ENCODE results near the gene DCTN2.
"Not testable (repeated sequence)": the region's sequence is repeated elsewhere in the genome, so short reads cannot be mapped to it uniquely, and the experiment has no call there.

Gene DCTN2

GRCh38 chr12:57529831-57530230 lies 17.2 kb downstream of the DCTN2 start:
- DNase-seq (ENCODE audit: extremely low read depth in 1 of 2, low read depth in 1 of 2), result no peak

- DNase-seq (ENCODE audit: extremely low read depth in 1 of 2, low read depth in 1 of 2), result no peak
Measured at GRCh38 chr12:57528831-57529555, 18.0 kb downstream of the DCTN2 start.

GRCh38 chr12:57528176-57528575 lies 18.8 kb downstream of the DCTN2 start:
- no peak for DNase-seq (ENCODE audit: extremely low read depth in 1 of 2, low read depth in 1 of 2)

- DNase-seq (ENCODE audit: extremely low read depth in 1 of 2, low read depth in 1 of 2), result no peak
Measured at GRCh38 chr12:57527184-57527583, 19.8 kb downstream of the DCTN2 start.

GRCh38 chr12:57526477-57527126 lies 20.4 kb downstream of the DCTN2 start:
- DNase-seq (ENCODE audit: extremely low read depth in 1 of 2, low read depth in 1 of 2), result no peak

- DNase-seq (ENCODE audit: extremely low read depth in 1 of 2, low read depth in 1 of 2), result no peak
Measured at GRCh38 chr12:57525615-57526383, 21.2 kb downstream of the DCTN2 start.

- no peak for DNase-seq (ENCODE audit: extremely low read depth in 1 of 2, low read depth in 1 of 2)
Measured at GRCh38 chr12:57524814-57525614, 22.0 kb downstream of the DCTN2 start.

- no peak for DNase-seq (ENCODE audit: extremely low read depth in 1 of 2, low read depth in 1 of 2)
Measured at GRCh38 chr12:57523706-57524614, 23.0 kb downstream of the DCTN2 start.

- DNase-seq (ENCODE audit: extremely low read depth in 1 of 2, low read depth in 1 of 2), result no peak
Measured at GRCh38 chr12:57522887-57523705, 23.9 kb downstream of the DCTN2 start.

GRCh38 chr12:57522011-57522886 lies 24.7 kb downstream of the DCTN2 start, which contains the start of gene MBD6:
TSS of gene MBD6 (plus strand) at chr12:57522824. CDS start at chr12:57524304, 1,480 bp downstream.
- peak; percentile 82 to 83 for DNase-seq (ENCODE audit: extremely low read depth in 1 of 2, low read depth in 1 of 2)

- no peak for DNase-seq (ENCODE audit: extremely low read depth in 1 of 2, low read depth in 1 of 2)
Measured at GRCh38 chr12:57521525-57522010, 25.4 kb downstream of the DCTN2 start.

- peak; percentile 99 for DNase-seq (ENCODE audit: extremely low read depth in 1 of 2, low read depth in 1 of 2)
Measured at GRCh38 chr12:57520053-57520818, 26.8 kb downstream of the DCTN2 start, which contains the start of gene DDIT3. TSS of gene DDIT3 (minus strand) at chr12:57520514. CDS start at chr12:57517406, 3,108 bp downstream.

- DNase-seq (ENCODE audit: extremely low read depth in 1 of 2, low read depth in 1 of 2), result no peak
Measured at GRCh38 chr12:57519796-57520052, 27.3 kb downstream of the DCTN2 start.

GRCh38 chr12:57518920-57519795 lies 27.8 kb downstream of the DCTN2 start:
- DNase-seq (ENCODE audit: extremely low read depth in 1 of 2, low read depth in 1 of 2), result no peak

GRCh38 chr12:57518176-57518919 lies 28.6 kb downstream of the DCTN2 start:
- no peak for DNase-seq (ENCODE audit: extremely low read depth in 1 of 2, low read depth in 1 of 2)

- not testable (repeated sequence) for DNase-seq (ENCODE audit: extremely low read depth in 1 of 2, low read depth in 1 of 2)
Measured at GRCh38 chr12:57517718-57518117, 29.3 kb downstream of the DCTN2 start.
